Stimulated activated CD4-positive, alpha-beta T cell treated with anti-CD3 and anti-CD28 coated beads, Interleukin-12 subunit alpha, Interleukin-12 subunit beta, amount 100 ng/mL, for 4 hours (primary cell): ENCODE measurements around the gene AGRN.
"Not testable (repeated sequence)": the region's sequence is repeated elsewhere in the genome, so short reads cannot be mapped to it uniquely, and the experiment has no call there.

Source experiments
- DNase-seq: peaks from one replicate; pipeline ENCODE4 v3.0.0-alpha.2; 2020

The AGRN gene

DNA sequence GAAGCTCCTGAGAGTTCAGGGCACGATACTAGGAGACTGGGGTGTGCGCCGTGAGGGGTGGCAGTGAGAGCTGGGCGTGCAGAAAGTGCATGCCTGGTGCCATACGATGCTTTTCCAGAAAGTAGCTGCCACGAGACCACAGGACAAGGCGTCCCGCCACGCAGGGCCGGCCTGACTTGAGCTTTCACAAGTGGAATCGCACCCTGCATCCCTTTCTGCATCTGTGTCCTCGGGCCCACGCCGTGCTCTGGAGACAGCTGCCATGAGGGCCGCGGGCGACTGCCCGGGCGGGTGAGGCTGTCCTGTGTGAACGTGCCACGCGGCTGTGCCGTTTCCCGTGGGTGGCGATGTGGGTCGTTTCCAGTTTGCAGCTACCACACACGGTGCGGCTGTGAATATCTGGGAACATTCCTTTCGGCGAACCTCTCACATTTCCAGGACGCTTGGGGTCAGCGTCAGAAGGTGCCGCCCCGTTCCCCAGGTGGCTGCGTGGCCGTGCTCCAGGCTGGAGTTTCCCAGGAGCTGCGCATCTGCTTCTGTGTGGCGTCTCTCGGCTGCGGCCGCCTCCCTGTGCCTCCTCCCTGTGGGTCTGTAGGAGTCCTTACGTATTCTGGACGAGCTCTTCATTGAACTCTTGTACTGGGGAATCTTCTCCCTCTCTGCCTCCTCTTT lies 37.0 kb upstream of the AGRN start:
- no peak for DNase-seq

DNA sequence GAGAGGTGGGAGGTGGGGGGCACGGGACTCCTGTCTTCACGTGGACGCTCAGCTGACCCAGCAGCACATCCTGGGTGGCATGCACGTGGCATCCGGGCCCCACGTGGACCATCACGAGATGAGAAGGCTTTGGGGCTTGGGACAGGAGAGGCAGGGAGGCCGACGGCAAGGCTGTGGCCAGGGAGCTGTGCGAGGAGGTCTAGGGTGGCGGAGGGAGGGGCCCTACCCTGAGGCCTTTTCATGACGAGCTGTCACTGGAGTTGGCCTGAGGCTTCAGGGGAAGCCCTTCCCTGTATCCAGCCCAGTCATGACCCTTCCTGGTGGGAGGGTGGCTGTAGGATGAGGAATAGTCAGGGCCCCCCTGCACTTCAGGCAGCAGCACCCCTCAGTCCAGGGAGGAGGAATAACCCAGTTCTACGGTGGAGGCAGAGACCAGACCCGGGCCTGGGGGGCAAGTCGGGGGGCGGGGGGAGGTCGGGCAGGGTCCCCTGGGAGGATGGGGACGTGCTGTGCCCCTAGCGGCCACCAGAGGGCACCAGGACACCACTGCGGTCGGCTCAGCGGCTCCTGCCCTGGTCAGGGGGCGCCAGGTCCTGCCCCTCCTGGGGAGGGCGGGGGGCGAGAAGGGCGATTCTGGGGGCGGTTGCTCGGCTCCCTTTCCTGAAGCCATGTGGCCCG lies 36.0 kb upstream of the AGRN start:
- peak; percentile 66 for DNase-seq

DNA sequence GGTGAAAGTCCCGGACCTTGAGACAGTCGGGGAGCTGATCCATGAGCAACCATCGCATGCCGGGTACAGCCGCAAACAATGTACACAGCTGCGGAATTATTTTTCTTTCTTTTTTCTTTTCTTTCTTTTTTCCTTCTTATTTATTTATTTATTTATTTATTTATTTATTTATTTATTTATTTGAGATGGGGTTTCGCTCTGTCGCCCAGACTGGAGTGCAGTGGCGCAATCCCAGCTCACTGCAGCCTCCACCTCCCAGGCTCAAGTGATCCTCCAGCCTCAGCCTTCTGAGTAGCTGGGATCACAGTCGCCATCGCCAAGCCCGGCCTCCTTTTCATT lies 35.5 kb upstream of the AGRN start:
- DNase-seq, result no peak

DNA sequence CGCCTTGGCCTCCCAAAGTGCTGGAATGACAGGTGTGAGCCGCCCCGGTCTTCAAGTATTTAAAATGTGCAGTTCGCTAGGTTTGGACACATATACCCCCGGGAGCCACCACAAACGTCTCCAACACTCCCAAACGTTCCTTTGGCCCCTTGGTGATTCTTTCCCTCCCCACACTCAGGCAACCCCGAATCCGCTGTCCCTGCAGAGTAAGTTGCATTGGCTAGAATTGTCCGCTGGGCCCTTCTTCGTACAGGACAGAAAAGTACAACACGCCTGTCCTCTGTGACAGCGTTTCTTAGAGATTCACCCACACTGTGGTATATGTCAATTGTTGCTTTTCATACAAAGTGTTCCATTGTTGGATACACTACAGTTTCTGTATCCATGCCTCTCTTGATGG lies 34.8 kb upstream of the AGRN start:
- DNase-seq, result no peak

DNA sequence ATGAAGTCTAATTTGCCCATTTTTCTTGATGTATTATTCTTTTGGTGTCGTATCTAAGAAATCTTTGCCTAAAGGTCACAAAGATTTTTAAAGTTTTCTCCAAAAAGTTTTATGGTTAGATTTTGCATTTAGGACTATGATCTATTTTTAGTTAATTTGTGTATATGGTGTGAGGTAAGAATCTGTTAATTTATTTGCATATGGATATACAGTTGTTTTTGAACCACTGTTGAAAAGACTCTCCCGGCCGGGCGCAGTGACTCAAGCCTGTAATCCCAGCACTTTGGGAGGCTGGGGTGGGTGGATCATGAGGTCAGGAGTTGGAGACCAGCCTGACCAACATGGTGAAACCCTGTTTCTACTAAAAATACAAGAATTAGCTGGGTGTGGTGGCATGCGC lies 31.9 kb upstream of the AGRN start:
- not testable (repeated sequence) for DNase-seq

DNA sequence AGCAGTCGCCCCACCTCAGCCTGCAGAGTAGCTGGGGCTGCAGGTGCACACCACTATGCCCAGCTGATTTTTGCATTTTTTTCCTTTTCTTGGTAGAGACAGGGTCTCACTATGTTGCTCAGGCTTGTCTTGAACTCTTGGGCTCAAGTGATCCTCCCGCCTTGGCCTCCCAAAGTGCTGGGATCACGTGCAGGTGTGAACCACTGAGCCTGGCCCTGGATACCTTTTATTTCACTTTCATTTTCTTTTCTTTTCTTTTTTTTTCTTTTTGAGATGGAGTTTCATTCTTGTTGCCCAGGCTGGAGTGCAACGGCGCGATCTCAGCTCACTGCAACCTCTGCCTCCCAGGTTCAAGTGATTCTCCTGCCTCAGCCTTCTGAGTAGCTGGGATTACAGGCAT lies 28.6 kb upstream of the AGRN start:
- DNase-seq, result not testable (repeated sequence)

DNA sequence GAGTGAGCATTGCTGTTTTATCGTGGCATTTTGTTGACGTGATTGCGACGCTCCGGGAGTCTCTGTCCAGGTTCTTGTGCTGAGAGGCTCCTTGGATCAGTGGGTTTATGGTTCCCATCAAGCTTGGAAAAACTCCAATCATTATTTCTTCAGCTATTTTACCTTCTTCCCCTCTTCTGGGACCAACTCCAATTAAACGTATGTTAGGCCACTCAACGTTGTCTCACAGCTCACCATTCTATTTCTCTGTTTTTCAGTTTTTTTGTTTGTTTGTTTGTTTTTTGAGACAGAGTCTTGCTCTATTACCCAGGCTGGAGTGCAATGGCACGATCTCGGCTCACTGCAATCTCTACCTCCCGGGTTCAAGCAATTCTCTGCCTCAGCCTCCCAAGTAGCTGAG lies 28.0 kb upstream of the AGRN start:
- DNase-seq, result no peak

DNA sequence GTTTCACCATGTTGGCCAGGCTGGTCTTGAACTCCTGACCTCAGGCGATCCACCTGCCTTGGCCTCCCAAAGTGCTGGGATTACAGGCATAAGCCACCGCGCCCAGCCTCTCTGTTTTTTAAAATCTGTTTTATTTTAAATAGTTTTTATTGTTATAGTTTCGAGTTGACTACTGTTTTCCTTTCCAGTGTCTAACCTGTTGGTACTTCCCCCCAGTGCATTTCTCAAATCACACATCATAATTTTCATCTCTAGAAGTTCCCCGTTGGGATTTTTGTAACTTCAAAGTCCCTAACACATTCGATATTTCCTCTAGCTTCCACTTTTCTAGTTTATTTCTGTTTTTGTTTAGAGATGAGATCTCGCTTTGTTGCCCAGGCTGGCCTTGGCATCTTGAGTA lies 27.6 kb upstream of the AGRN start:
- DNase-seq, result no peak

DNA sequence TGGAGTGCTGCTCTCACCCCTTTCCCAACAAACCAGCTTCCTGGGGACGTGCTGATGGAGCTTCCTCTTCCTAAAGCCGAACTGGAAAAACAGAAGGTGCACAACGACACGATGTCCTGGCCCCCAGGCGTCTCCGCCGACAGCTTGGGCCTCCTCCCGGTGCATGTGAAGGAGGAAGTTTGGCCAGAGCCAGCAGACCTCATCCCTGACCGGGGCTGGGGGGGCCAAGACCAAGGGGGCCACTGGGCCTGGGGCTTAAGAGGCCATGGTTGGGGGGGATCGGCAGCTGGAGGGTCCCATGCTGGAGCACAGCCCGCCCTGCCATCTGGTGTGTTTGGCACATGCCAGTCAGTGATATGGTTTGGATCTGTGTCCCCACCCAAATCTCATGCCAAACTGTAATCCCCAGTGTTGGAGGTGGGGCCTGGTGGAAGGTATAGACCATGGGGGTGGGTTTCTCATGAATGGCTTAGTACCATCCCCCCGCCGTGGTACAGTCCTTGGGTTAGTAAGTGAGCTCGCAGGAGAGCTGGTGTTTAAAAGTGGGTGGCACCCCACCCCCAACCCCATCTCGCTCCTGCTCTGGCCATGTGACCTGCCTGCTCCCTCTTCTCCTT lies 26.4 kb upstream of the AGRN start:
- DNase-seq, result no peak

DNA sequence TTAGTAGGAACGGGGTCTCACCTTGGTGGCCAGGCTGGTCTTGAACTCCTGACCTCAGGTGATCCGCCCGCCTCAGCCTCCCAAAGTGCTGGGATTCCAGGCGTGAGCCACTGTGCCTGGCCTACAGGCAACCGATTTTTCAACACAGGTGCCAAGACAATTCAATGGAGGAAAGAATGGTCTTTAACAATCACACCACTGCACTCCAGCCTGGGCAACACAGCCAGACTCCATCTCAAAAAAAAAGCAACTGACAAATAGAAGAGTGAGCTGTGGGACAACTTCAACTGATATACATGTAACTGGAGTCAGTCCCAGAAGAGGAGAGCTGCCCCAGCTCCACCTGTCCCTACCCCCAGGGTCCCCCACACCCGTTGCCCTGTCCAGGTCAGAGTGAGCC lies 25.4 kb upstream of the AGRN start:
- DNase-seq, result not testable (repeated sequence)

DNA sequence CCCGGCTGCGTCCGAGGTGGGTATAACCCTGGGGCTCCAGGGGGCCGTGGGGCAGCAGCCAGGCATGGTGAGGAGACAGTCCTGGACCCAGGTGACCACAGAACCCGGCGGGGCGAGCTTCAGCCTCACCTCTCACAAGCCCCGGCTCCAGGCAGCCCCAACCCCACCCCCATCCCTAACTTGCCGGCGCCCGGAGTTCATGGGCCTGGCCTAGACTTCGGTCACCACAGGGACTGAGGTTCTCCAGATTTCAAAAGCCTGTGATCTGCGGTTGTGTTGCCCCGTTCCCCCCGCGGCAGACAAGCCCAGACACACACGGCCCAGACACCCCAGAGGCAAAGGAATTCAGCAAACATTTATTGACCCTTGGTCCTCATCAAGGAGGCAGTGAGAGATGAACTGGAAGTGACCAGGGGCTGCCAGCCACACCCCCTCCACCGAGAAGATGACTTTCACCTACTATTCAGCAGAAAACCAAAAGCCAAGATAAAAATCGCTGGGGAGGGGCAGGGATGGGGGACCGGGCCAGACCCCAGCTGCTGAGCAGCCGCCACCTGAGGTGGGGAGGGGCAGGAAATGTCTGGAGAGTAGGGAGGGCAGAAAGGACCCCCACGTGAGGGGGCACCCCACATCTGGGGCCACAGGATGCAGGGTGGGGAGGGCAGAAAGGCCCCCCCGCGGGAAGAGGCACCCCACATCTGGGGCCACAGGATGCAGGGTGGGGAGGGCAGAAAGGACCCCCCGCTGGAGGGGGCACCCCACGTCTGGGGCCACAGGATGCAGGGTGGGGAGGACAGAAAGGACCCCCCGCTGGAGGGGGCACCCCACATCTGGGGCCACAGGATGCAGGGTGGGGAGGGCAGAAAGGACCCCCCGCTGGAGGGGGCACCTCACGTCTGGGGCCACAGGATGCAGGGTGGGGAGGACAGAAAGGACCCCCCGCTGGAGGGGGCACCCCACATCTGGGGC lies 24.0 kb upstream of the AGRN start:
- DNase-seq, result no peak

DNA sequence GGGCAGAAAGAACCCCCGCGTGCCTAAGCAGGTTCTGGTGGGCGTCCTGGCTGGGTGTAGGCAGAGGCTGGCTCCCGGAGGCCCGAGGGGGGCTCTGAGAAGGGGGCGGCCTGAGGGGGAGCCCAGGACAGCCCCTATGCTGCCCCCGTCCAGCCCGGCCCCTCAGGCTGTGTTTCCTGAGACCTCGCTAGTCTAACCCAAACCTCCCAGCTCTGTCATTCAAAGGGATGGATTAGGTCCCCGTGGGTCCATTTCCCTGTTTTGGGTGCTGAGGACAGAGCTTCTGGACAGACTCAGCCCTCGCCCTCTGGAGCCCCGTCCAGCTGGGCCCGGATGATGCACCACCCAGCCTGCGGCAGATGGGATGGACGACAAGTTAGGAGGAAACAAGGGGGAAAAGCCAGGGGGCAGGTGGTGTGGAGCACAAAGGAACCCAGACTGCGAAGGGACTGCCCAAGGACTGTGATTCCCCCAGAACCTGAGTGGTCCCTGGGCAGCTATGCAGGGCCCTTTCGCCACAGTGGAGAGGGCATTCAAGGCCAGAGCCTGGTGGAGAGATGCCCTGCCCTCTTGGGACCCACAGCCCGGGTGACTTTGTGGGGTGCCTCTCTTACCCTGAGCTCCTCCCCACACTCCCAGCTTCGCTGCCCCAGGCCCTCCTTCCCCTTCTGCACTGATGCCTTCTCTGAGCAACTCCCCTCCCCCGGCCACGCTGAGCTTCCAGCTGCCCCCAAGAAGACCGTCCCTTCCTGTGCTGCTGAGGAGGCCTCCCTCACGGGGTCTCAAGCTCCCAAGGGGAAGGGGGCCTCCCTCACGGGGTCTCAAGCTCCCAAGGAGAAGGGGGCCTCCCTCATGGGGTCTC lies 22.8 kb upstream of the AGRN start:
- no peak for DNase-seq

DNA sequence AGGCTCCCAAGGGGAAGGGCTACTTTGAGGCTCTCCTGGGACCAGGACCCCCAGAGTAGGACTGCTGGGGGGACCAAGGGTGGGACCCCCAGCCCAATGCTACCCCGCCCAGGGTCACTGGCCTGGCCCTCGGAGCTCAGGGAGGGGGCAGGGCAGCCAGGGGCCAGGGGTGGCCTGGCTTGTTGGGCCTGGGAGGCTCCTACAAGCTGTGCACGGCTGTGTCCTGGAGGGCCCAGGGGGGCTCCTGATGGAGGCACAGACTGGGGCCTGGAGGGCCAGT lies 22.3 kb upstream of the AGRN start:
- no peak for DNase-seq

DNA sequence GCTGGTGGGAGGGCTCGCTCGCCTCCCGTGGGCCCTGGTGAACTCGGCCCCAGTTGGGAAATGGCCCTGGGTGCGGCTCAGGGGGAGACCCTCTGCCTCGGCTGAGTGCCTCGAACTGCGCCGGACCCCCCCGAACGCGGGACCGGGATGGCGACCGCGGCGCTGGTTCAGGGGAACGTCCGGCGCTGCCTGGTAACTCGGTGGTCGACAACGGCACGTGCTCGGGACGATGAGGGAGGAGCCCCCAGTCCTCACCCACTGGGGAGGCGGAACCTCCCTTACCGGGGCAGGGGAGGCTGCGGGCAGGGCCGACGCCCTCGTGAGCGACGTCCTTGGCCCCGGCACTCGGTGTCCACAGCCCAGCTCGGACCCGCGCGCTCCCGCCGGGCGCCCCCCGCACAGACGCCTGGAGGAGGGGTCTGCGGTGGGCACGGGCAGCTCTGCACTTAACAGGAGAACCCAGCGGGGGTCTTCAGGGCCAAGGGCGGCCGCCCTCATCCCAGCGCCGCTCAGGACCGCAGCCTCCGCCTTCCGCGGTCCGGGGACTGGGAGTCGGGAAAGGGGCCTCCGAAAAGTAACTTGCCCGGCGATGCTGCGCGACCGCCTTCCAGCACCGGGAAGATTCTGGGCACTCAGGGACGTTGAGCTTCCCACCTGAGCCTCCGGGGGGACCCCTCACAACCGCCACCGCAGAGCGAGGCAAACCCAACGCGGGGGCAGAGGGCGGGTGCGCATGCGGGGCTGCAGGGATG lies 21.8 kb upstream of the AGRN start:
- DNase-seq, result no peak

DNA sequence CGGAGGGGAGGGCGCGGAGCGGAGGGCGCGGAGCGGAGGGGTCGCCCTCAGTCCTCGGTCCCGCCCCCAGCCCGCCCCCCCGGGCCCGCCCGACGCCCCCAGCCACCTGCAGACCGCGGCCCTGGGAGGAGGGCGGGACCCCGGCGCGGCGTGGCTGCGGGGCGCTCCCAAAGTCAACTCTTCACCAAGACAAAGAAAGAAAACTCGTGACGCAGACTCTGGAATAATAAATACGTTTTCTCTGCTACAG lies 21.2 kb upstream of the AGRN start:
- no peak for DNase-seq

DNA sequence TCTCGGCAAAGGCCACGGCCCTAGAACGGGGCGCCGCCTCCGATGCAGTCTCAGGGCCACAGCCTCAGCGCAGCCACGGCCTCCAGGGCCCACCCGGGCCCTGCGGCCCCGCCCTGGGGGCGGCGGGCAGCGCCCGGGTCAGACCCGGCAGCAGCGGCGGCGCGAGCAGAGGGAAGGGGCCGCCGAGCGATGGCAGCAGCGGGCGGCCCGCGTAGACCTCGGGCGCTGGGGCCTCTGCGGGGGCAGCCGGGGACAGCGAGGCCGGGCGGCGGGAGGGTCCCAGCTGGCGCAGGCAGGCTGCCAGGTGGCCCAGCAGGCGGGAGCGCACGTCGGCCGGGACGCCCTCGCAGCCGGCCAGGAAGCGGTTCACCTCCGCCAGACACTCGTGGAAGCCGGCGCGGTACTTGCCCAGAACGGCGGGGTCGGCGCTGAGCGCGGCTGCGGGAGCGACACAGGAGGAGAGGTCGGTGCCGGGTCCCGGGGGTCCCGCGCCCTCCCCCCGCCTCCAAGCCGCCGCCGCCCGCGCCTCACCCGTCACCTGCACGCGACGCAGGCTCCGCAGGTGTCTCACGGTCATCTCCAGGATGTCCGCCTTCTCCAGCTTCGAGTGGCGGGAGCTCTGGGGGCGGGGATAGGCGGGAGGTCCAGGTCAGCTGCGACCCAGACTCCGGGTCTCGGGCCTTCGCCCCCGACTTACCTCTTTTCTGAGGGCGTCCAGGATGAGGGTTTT lies 20.8 kb upstream of the AGRN start:
- no peak for DNase-seq

DNA sequence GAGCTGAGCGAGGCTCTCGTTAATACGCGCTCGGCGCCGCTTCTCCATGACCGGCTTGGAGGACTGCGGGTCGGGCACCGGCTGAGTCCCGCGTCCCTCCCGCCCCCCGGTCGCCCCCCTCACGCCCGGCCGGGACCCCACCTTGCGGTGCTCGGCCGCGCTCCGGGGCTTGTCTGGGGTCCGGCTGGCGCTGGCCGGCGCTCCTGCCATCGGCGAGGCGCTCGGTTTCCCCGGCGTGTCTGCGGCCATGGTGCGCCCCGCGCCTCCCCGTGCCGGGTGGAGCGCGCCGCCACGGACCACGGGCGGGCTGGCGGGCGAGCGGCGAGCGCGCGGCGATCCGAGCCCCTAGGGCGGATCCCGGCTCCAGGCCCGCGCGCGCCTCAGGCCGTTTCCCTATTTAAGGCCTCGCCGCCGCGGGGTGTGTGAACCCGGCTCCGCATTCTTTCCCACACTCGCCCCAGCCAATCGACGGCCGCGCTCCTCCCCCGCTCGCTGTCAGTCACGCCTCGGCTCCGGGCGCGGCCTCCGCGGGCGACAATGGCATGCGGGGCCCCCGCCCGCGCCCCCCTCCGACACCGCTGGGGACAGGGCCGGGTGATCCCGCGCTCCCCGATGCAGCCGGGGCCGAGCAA lies 20.1 kb upstream of the AGRN start, which contains the start of gene HES4:
TSS of gene HES4 (minus strand) at position 373 of the 632 bp plus-strand sequence. CDS start at position 249, 124 bp downstream.
- DNase-seq, result peak; percentile 63

DNA sequence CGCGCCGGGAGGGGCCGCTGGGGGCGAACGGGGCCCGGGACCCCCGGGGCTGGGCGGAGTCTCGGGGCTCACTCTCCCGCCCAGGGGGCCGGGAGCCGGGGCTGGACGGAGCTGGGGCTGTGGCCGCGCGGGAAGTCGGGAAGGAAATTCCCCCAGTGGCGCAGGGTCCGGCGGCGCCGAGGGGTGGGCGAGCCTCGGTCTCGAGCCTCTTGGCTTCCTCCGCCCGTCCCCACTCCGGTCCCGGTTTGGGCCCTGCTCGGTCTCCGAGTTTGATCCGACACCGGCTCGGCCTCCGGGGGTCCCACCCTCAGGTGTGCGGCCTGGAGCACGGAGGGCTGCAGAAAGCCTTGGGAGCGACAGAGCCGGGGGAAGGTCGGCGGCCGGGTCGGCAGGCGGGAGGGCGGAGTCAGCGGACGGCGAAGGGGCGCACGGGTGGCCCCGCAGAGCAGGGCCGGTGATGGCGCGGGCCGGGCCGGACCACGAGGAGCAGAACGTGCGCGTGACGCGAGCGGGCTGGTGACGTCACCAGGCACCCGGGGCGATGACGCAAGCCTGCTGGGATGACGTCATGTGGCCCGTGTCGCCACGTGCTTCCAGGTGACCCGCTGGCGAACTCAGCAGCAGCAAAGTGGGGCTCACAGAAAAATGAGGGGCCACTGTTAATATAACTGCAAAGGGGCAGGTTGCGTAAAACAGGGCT lies 19.4 kb upstream of the AGRN start:
- DNase-seq, result peak; percentile 61

DNA sequence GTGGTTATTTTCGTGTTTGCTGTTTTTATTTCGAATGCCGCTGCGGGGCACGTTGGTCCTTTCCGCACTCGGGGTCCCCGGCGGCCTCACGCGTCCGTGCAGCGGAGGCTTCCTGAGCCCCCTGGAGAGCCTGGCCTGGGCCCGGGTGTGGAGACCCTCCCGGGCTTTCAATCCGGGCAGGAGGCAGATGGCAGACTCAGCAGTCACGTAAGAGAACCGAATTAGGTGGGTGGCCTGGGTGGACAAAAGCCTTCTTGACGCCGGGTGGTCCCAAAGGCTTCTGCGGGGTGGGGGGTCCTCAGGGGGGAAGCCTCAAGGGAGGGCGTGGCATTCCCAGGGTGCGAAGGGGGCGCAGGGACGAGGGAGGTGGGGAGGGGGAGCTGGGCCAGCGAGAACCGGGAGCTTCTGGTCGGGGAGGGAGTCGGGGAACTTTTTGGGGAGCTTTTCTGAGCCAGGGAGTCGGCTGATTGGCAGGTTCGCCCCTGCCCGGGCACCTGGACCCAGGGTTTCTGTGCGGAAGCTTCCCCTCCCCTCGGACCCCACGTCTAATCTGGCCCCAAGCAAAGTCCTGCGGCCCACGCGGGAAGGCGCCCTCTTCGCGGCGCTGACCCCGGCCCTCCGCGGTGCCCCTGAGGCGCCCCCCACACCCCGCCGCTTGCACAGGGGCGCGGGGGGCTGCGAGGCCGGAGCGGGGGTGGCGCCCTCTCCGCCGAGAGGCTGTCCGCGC lies 18.7 kb upstream of the AGRN start:
- no peak for DNase-seq
